ENCODE measurements around the gene CEP63. TPM values are rescaled to one million over a fixed set of nuclear protein-coding genes. Genes with fewer than 3 reads are reported as not detected.

The CEP63 gene
- total and polyA plus RNA-seq, 8 donors: 8.1 to 104 (median 16.7) TPM

GRCh38 chr3:134457376-134458074 lies 28.3 kb upstream of the CEP63 start:
- peaks cover 0 to 9% (median 1%) of the 10 kb centered on the region in 4 donors for H3K4me1 ChIP-seq
- no peaks in the 10 kb centered on the region for H3K27me3 ChIP-seq
- H3K36me3 ChIP-seq: no peaks in the 10 kb centered on the region
- H3K27ac ChIP-seq: no peak overlapping the region
- 86 to 93% (median 88%) methylated on average over 9 of the region's 9 CpGs for WGBS, 5 donors
- no peak overlapping the region for H3K4me3 ChIP-seq
- no peaks in the 10 kb centered on the region for H3K9me3 ChIP-seq
- TF ChIP-seq POLR2A (IDR thresholded peaks at IDR 0.05) (no peak), CTCF (IDR thresholded peaks at IDR 0.05) (no peak), EP300 (IDR thresholded peaks at IDR 0.05) (no peak), POLR2AphosphoS5 (IDR thresholded peaks at IDR 0.05) (no peak)
- intact Hi-C loops (cut with DNase I; ENCODE audit: low total_unique reads): no loop called here
- DNase-seq: no peak

- Histone ChIP-seq H3K27ac (no peak overlapping the region), H3K4me3 (no peak overlapping the region), H3K36me3 (no peaks in the 10 kb centered on the region), H3K9me3 (no peaks in the 10 kb centered on the region), H3K4me1 (peaks cover 0 to 18% (median 6%) of the 10 kb centered on the region in 4 donors), H3K27me3 (no peaks in the 10 kb centered on the region)
- 66 to 77% (median 70%) methylated on average over 10 of the region's 10 CpGs for WGBS, 5 donors
- intact Hi-C loops (cut with DNase I; ENCODE audit: low total_unique reads): no loop called here
- TF ChIP-seq POLR2A (IDR thresholded peaks at IDR 0.05) (no peak), POLR2AphosphoS5 (IDR thresholded peaks at IDR 0.05) (no peak), EP300 (IDR thresholded peaks at IDR 0.05) (no peak), CTCF (IDR thresholded peaks at IDR 0.05) (no peak)
- DNase-seq: peak in 1 of 2 donors; percentile 59
These were observed 27.4 kb upstream of the CEP63 start for GRCh38 chr3:134458406-134458945.

- H3K4me1 ChIP-seq: peaks cover 0 to 28% (median 11%) of the 10 kb centered on the region in 4 donors
- no peaks in the 10 kb centered on the region for H3K36me3 ChIP-seq
- H3K27me3 ChIP-seq: no peaks in the 10 kb centered on the region
- WGBS, 5 donors: 79 to 87% (median 82%) methylated on average over 4 of the region's 4 CpGs
- intact Hi-C loops (cut with DNase I; ENCODE audit: low total_unique reads): no loop called here
- no peak overlapping the region for H3K4me3 ChIP-seq
- no peaks in the 10 kb centered on the region for H3K9me3 ChIP-seq
- DNase-seq: no peak
- H3K27ac ChIP-seq: no peak overlapping the region
- no peak for TF ChIP-seq CTCF (IDR thresholded peaks at IDR 0.05)
- TF ChIP-seq POLR2AphosphoS5 (IDR thresholded peaks at IDR 0.05): no peak
- no peak for TF ChIP-seq POLR2A (IDR thresholded peaks at IDR 0.05)
- no peak for TF ChIP-seq EP300 (IDR thresholded peaks at IDR 0.05)
These were observed 26.3 kb upstream of the CEP63 start for GRCh38 chr3:134459562-134459961.

- Histone ChIP-seq H3K27me3 (no peaks in the 10 kb centered on the region), H3K4me1 (peaks cover 0 to 39% (median 15%) of the 10 kb centered on the region in 4 donors), H3K36me3 (no peaks in the 10 kb centered on the region), H3K27ac (peak overlapping the region in 1 of 5 donors; percentile 8), H3K9me3 (no peaks in the 10 kb centered on the region), H3K4me3 (no peak overlapping the region)
- peak in 1 of 2 donors; percentile 45 for DNase-seq
- TF ChIP-seq POLR2AphosphoS5 (IDR thresholded peaks at IDR 0.05): no peak
- TF ChIP-seq EP300 (IDR thresholded peaks at IDR 0.05): no peak
- TF ChIP-seq POLR2A (IDR thresholded peaks at IDR 0.05): no peak
- no peak for TF ChIP-seq CTCF (IDR thresholded peaks at IDR 0.05)
- WGBS, 5 donors: 66 to 82% (median 70%) methylated on average over 2 of the region's 2 CpGs
- intact Hi-C loops (cut with DNase I; ENCODE audit: low total_unique reads): no loop called here
These were observed 24.9 kb upstream of the CEP63 start for GRCh38 chr3:134460965-134461364.

All from stomach (tissue), 9 donors.